Thoracic aorta (tissue), 2 donors: ENCODE results near the gene ODAD3. TPM values are rescaled to one million over a fixed set of nuclear protein-coding genes. Genes with fewer than 3 reads are reported as not detected.
"Not testable (repeated sequence)": the region's sequence is repeated elsewhere in the genome, so short reads cannot be mapped to it uniquely, and the experiment has no call there.

Experiments
- ATAC-seq: fragments of 150-250 bp; one replicate; pipeline ENCODE4 v1.8.0; 2017; ENCODE audit warnings: low read depth; ENCODE audit not compliant: insufficient number of reproducible peaks, low FRiP score
- DNase-seq: peaks from one replicate; pipeline ENCODE4 v3.0.0-alpha.2; 2020; ENCODE audit warnings: low spot score
- H3K27ac ChIP-seq, 2 donors: fragments of 200-600 bp; sonication (generic); 1 replicate in 1 of 2; 2 replicates in 1 of 2; pipeline ENCODE4 v1.5.1; 2016; ENCODE audit warnings: mild to moderate bottlenecking in 2 of 2, moderate library complexity in 2 of 2
- H3K27me3 ChIP-seq: fragments of 200-600 bp; sonication (generic); replicated peaks from 2 replicates; pipeline ENCODE4 v1.6.0; 2016; ENCODE audit warnings: mild to moderate bottlenecking; ENCODE audit not compliant: insufficient read depth
- H3K36me3 ChIP-seq: fragments of 200-600 bp; sonication (generic); one replicate; pipeline ENCODE4 v1.5.1; 2016
- H3K4me1 ChIP-seq, 2 donors: fragments of 200-600 bp; sonication (generic); 1 replicate in 1 of 2; 2 replicates in 1 of 2; pipeline versions ENCODE4 v1.5.1 to v1.6.0; 2016; ENCODE audit warnings: low read depth in 2 of 2, mild to moderate bottlenecking in 1 of 2; ENCODE audit not compliant: control insufficient read depth in 1 of 2
- H3K4me3 ChIP-seq: fragments of 200-600 bp; sonication (generic); 2 replicates; pipeline ENCODE4 v1.5.1; 2016; ENCODE audit warnings: mild to moderate bottlenecking
- H3K9me3 ChIP-seq: fragments of 200-600 bp; sonication (generic); 2 replicates; pipeline ENCODE4 v1.5.1; 2016
- total RNA-seq, 2 donors: library from RNA; depleted of rRNA; stranded (reverse); fragments of >200 nt; gene quantifications; one replicate each; pipeline versions ENCODE4 v1.1.0 to v1.2.3, GENCODE V29; 2016
- TF ChIP-seq, protein P1 (sequence below): fragments of 200-600 bp; sonication (generic); IDR thresholded peaks from one replicate; pipeline ENCODE4 v1.5.1; 2019; ENCODE audit warnings: antibody characterized with exemption

Gene ODAD3
- total RNA-seq, 2 donors from 2014 or later = 0.35 to 2.0 TPM

DNA sequence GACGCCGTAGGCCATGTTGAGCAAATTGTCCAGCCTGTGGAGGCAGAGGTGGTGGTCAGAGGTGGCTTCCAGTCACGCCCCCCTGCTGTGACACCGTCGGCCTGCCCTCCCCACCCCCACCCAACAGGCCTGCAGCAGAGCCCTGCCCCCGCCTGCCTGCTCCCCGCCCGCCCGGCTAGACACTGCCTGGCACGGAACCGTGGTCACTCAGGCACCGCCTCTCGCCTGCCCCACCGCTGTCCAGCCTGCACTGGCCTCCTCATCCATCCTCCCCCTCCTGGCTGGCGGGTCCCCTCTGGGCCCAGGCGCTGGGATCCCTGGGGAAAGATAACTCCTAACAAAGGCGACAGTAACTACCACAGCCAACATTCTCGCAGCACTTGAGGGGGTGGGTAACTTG is 22.2 kb upstream of the ODAD3 start:
- Histone ChIP-seq H3K4me1 (no peaks in the 10 kb centered on the region), H3K36me3 (no peaks in the 10 kb centered on the region), H3K27ac (no peak overlapping the region), H3K27me3 (no peaks in the 10 kb centered on the region), H3K4me3 (no peak overlapping the region), H3K9me3 (no peaks in the 10 kb centered on the region)
- TF ChIP-seq, protein P1, sequence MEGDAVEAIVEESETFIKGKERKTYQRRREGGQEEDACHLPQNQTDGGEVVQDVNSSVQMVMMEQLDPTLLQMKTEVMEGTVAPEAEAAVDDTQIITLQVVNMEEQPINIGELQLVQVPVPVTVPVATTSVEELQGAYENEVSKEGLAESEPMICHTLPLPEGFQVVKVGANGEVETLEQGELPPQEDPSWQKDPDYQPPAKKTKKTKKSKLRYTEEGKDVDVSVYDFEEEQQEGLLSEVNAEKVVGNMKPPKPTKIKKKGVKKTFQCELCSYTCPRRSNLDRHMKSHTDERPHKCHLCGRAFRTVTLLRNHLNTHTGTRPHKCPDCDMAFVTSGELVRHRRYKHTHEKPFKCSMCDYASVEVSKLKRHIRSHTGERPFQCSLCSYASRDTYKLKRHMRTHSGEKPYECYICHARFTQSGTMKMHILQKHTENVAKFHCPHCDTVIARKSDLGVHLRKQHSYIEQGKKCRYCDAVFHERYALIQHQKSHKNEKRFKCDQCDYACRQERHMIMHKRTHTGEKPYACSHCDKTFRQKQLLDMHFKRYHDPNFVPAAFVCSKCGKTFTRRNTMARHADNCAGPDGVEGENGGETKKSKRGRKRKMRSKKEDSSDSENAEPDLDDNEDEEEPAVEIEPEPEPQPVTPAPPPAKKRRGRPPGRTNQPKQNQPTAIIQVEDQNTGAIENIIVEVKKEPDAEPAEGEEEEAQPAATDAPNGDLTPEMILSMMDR = no peak
- DNase-seq = no peak
- ATAC-seq = no peak

DNA sequence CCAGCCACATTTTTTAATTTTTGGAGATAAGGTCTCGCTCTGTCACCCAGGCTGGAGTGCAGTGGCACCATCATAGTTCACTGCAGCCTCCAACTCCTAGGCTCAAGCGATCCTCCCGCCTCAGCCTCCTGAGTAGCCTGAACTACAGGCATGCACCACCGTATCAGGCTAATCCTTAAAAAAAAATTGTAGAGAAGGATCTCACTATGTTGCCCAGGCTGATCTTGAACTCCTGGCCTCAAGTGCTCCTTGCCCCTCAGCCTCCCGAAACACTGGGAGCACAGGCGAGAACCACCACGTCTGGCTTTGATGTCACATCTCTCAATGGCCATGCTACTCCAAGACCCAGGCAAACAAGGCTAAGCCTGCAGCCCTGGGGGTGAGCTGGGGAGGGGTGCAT is 21.7 kb upstream of the ODAD3 start:
- no peaks in the 10 kb centered on the region for H3K27me3 ChIP-seq
- DNase-seq (no peak), ATAC-seq (no peak)
- TF ChIP-seq, protein P1 = no peak
- no peak overlapping the region for H3K4me3 ChIP-seq
- H3K9me3 ChIP-seq = no peaks in the 10 kb centered on the region
- no peaks in the 10 kb centered on the region for H3K4me1 ChIP-seq
- H3K36me3 ChIP-seq = no peaks in the 10 kb centered on the region
- H3K27ac ChIP-seq = no peak overlapping the region

DNA sequence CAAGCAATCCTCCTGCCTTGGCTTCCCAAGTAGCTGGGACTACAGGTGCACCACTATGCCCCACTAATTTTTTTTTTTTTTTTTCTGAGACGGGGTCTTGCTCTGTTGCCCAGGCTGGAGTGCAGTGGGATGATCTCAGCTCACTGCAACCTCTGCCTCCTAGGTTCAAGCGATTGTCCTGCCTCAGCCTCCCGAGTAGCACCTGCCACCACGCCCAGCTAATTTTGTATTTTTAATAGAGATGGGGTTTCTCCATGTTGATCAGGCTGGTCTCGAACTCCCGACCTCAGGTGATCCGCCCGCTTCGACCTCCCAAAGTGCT is 20.3 kb upstream of the ODAD3 start:
- not testable (repeated sequence) for H3K9me3 ChIP-seq, ATAC-seq, H3K4me3 ChIP-seq, H3K36me3 ChIP-seq, H3K27me3 ChIP-seq, H3K27ac ChIP-seq, H3K4me1 ChIP-seq, DNase-seq

DNA sequence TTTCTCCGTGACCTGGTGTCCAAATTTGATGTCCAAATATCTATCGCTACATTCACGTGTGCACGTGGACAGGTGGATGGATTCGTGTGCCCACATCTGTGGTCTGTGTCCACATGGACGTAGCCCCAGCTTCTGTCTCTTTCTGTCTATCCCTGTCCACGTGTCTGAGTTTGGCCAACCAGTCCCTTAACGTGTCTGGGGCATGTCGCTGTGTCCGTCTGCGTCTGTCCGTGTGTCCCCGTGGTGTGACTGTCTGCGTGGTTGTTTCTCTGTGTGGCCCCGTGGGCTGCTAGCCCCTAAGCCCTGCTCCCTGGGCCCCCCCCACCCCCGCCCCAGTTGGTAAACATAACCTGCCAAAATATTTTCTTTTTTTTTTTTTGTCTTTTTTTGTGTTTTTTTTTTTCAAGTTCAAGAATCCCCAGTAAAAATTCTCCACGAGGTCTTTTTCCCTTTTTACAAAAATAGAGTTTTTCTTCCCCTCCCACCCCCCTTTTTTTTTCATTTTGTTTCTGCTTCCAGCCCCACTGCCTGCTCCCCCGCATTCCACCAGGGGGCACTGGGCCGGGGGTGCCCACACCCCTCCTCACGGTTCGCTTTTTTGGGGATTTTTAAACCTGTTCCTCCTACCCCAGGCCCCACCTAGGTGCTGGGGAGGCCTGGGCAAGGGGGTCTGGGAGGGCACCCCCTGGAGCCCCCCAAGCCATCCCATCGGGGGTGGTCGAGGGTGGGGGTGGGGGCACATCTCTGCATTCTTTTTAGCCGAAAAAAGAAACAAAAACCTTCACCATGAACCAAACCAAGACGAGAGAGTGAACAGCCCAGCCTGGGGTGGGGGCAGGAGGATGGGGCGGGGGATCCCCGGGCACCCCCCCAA is 18.8 kb upstream of the ODAD3 start:
- ATAC-seq (no peak), DNase-seq (no peak)
- no peaks in the 10 kb centered on the region for H3K27me3 ChIP-seq
- no peaks in the 10 kb centered on the region for H3K4me1 ChIP-seq
- TF ChIP-seq, protein P1 = peak; percentile 10
- H3K4me3 ChIP-seq = no peak overlapping the region
- no peak overlapping the region for H3K27ac ChIP-seq
- H3K9me3 ChIP-seq = no peaks in the 10 kb centered on the region
- H3K36me3 ChIP-seq = peaks cover 10% of the 10 kb centered on the region

DNA sequence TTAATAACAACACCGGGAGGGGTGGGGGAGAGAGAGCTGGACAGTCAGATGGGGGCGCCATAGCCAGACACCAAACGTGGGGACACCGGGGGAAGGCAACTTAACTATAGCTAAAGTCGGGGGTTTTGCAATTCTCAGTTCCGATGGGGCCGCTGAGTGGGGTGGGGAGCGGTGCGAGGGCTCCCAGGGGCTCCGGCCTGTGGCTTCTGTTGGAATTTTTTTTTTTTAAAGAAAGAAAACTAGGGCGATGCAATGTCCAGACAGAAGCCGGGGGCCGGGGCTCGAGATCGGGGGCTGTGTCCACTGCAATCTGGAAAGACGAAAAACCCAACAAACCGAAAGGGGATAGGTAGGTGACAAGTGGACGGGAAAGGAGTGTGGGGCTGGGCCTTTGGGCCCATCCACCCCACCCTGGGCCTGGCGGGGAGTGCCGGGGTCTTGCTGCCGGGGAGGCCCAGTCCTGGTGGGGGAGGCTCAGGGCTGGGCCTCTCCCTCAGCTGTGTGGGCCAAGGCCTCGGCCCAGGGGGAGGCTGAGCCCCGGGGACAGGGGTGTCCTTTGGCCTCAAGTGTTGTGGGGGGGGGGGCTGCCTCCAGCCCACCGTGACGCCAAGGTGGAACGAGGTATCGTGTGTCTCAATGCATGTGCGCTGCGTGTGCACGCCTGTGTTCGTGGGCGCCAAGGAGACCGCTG is 17.8 kb upstream of the ODAD3 start:
- DNase-seq = no peak
- Histone ChIP-seq H3K27me3 (no peaks in the 10 kb centered on the region), H3K36me3 (peaks cover 19% of the 10 kb centered on the region), H3K9me3 (no peaks in the 10 kb centered on the region), H3K4me3 (no peak overlapping the region), H3K27ac (no peak overlapping the region), H3K4me1 (no peaks in the 10 kb centered on the region)
- ATAC-seq = no peak
- TF ChIP-seq, protein P1 = no peak
